Measurements from ENCODE around the gene GDPD1. TPM values are rescaled to one million over a fixed set of nuclear protein-coding genes. Genes with fewer than 3 reads are reported as not detected.

Gene GDPD1
- total and polyA plus RNA-seq, 2 donors from 2014 or later = 2.5 to 2.8 TPM

- Histone ChIP-seq H3K36me3 (ENCODE audit: control insufficient read depth in 2 of 3, insufficient read depth in 3 of 3, low read length in 3 of 3) (no peaks in the 10 kb centered on the region), H3K27me3 (ENCODE audit: control insufficient read depth, insufficient read depth, low read length) (no peaks in the 10 kb centered on the region), H3K27ac (ENCODE audit: low read depth in 2 of 2, low read length in 2 of 2) (no peak overlapping the region), H3K4me1 (ENCODE audit: control insufficient read depth in 2 of 3, insufficient read depth in 2 of 3, low read depth in 1 of 3, low read length in 3 of 3) (no peaks in the 10 kb centered on the region), H3K4me3 (ENCODE audit: low read length in 3 of 3) (no peak overlapping the region), H3K9me3 (ENCODE audit: control insufficient read depth in 2 of 3, insufficient read depth in 1 of 3, low read length in 3 of 3) (no peaks in the 10 kb centered on the region), H3K9ac (ENCODE audit: low read length in 3 of 3) (no peak overlapping the region)
- TF ChIP-seq, protein P1, sequence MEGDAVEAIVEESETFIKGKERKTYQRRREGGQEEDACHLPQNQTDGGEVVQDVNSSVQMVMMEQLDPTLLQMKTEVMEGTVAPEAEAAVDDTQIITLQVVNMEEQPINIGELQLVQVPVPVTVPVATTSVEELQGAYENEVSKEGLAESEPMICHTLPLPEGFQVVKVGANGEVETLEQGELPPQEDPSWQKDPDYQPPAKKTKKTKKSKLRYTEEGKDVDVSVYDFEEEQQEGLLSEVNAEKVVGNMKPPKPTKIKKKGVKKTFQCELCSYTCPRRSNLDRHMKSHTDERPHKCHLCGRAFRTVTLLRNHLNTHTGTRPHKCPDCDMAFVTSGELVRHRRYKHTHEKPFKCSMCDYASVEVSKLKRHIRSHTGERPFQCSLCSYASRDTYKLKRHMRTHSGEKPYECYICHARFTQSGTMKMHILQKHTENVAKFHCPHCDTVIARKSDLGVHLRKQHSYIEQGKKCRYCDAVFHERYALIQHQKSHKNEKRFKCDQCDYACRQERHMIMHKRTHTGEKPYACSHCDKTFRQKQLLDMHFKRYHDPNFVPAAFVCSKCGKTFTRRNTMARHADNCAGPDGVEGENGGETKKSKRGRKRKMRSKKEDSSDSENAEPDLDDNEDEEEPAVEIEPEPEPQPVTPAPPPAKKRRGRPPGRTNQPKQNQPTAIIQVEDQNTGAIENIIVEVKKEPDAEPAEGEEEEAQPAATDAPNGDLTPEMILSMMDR (IDR thresholded peaks at IDR 0.05; ENCODE audit: borderline replicate concordance, extremely low read depth, insufficient read depth) = no peak
- FAIRE-seq (no peak), DNase-seq (no peak)
- intact Hi-C loops (cut with DNase I) = no loop called here
Measured at GRCh38 chr17:59267776-59268175, 47.5 kb downstream of the GDPD1 start.

GRCh38 chr17:59275618-59276017 is 55.3 kb downstream of the GDPD1 start:
- no peak overlapping the region for H3K9ac ChIP-seq (ENCODE audit: low read length in 3 of 3)
- no peak overlapping the region for H3K27ac ChIP-seq (ENCODE audit: low read depth in 2 of 2, low read length in 2 of 2)
- H3K4me3 ChIP-seq (ENCODE audit: low read length in 3 of 3) = no peak overlapping the region
- TF ChIP-seq, protein P1 (IDR thresholded peaks at IDR 0.05; ENCODE audit: borderline replicate concordance, extremely low read depth, insufficient read depth) = no peak
- no peaks in the 10 kb centered on the region for H3K27me3 ChIP-seq (ENCODE audit: control insufficient read depth, insufficient read depth, low read length)
- no peaks in the 10 kb centered on the region for H3K9me3 ChIP-seq (ENCODE audit: control insufficient read depth in 2 of 3, insufficient read depth in 1 of 3, low read length in 3 of 3)
- no peak for DNase-seq
- intact Hi-C loops (cut with DNase I) = no loop called here
- no peak for FAIRE-seq
- H3K4me1 ChIP-seq (ENCODE audit: control insufficient read depth in 2 of 3, insufficient read depth in 2 of 3, low read depth in 1 of 3, low read length in 3 of 3) = no peaks in the 10 kb centered on the region
- no peaks in the 10 kb centered on the region for H3K36me3 ChIP-seq (ENCODE audit: control insufficient read depth in 2 of 3, insufficient read depth in 3 of 3, low read length in 3 of 3)

GRCh38 chr17:59277031-59277430 is 56.7 kb downstream of the GDPD1 start:
- TF ChIP-seq, protein P1 (IDR thresholded peaks at IDR 0.05; ENCODE audit: borderline replicate concordance, extremely low read depth, insufficient read depth) = no peak
- Histone ChIP-seq H3K9me3 (ENCODE audit: control insufficient read depth in 2 of 3, insufficient read depth in 1 of 3, low read length in 3 of 3) (no peaks in the 10 kb centered on the region), H3K36me3 (ENCODE audit: control insufficient read depth in 2 of 3, insufficient read depth in 3 of 3, low read length in 3 of 3) (no peaks in the 10 kb centered on the region), H3K4me1 (ENCODE audit: control insufficient read depth in 2 of 3, insufficient read depth in 2 of 3, low read depth in 1 of 3, low read length in 3 of 3) (no peaks in the 10 kb centered on the region), H3K27ac (ENCODE audit: low read depth in 2 of 2, low read length in 2 of 2) (no peak overlapping the region), H3K27me3 (ENCODE audit: control insufficient read depth, insufficient read depth, low read length) (no peaks in the 10 kb centered on the region), H3K4me3 (ENCODE audit: low read length in 3 of 3) (no peak overlapping the region), H3K9ac (ENCODE audit: low read length in 3 of 3) (no peak overlapping the region)
- DNase-seq (no peak), FAIRE-seq (no peak)
- intact Hi-C loops (cut with DNase I) = no loop called here

DNA sequence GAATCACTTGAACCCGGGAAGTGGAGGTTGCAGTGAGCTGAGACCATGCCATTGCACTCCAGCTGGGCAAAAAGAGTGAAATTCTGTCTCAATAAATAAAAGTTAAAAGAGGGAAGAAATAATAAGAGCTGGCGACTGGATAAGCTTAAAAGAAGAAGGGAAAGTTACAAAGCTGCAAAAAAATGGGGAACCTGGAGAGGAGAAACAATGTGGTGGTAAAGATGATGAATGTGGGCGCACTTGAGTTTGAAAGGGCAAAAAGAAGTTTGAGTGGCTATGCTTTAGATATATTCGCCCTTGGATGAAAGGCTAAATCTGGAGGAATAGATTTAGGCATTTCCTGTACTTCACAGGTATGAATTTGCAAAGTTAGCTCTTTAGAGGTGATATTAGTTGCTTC is 58.1 kb downstream of the GDPD1 start:
- FAIRE-seq (no peak), DNase-seq (no peak)
- Histone ChIP-seq H3K9ac (ENCODE audit: low read length in 3 of 3) (no peak overlapping the region), H3K9me3 (ENCODE audit: control insufficient read depth in 2 of 3, insufficient read depth in 1 of 3, low read length in 3 of 3) (no peaks in the 10 kb centered on the region), H3K4me1 (ENCODE audit: control insufficient read depth in 2 of 3, insufficient read depth in 2 of 3, low read depth in 1 of 3, low read length in 3 of 3) (no peaks in the 10 kb centered on the region), H3K4me3 (ENCODE audit: low read length in 3 of 3) (no peak overlapping the region), H3K36me3 (ENCODE audit: control insufficient read depth in 2 of 3, insufficient read depth in 3 of 3, low read length in 3 of 3) (no peaks in the 10 kb centered on the region), H3K27me3 (ENCODE audit: control insufficient read depth, insufficient read depth, low read length) (no peaks in the 10 kb centered on the region), H3K27ac (ENCODE audit: low read depth in 2 of 2, low read length in 2 of 2) (no peak overlapping the region)
- TF ChIP-seq, protein P1 (IDR thresholded peaks at IDR 0.05; ENCODE audit: borderline replicate concordance, extremely low read depth, insufficient read depth) = no peak
- intact Hi-C loops (cut with DNase I) = no loop called here

Data from kidney (tissue), 14 donors.